ENCODE measurements around the gene SCN11A.

DNA sequence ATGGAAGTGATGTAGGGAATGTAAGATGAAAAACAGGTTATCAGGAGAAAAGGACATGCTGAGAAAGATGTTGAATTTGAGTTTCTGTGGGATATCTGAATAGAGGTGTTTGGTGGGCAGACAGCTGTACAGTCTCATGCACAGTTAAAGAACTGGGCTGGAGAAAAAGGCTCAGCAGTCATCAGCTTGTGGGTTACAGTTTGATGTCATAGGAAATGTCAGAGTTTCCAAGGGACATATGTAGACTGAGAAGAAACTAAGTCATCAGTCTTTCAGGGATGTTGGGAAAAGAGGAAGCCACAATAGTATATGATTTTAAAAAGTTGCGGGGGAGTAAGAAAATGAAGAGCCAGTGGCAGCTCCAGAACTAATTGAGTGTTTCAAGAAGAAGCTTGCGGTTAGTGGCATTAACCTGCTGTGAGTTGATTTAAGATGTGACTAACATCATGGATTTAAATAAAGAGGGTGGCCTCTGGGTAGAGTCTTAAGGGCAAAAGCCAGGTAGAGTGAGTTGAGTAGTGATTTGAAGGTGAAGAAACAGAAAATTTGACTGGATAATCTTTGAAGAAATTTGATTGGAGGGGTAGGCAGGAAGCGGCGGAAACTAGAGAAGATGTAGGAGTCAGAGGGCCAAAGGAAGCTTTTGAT is 31.0 kb upstream of the SCN11A start:
- TF ChIP-seq, protein P1, sequence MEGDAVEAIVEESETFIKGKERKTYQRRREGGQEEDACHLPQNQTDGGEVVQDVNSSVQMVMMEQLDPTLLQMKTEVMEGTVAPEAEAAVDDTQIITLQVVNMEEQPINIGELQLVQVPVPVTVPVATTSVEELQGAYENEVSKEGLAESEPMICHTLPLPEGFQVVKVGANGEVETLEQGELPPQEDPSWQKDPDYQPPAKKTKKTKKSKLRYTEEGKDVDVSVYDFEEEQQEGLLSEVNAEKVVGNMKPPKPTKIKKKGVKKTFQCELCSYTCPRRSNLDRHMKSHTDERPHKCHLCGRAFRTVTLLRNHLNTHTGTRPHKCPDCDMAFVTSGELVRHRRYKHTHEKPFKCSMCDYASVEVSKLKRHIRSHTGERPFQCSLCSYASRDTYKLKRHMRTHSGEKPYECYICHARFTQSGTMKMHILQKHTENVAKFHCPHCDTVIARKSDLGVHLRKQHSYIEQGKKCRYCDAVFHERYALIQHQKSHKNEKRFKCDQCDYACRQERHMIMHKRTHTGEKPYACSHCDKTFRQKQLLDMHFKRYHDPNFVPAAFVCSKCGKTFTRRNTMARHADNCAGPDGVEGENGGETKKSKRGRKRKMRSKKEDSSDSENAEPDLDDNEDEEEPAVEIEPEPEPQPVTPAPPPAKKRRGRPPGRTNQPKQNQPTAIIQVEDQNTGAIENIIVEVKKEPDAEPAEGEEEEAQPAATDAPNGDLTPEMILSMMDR (IDR thresholded peaks at IDR 0.05; ENCODE audit: low read depth, low read length), result no peak
- TF ChIP-seq EZH2phosphoT487 (IDR thresholded peaks at IDR 0.05; ENCODE audit: low read depth), result no peak
